HG03575 (cell line): ENCODE results near the gene PLEKHB1.

Source experiments
- ATAC-seq: cut with Tn5 transposase; IDR thresholded peaks from one replicate; pipeline ENCODE4 v1.9.1; 2021; ENCODE audit not compliant: unreplicated experiment, insufficient number of reproducible peaks, low FRiP score; ENCODE audit errors: extremely low read depth

Gene PLEKHB1

DNA sequence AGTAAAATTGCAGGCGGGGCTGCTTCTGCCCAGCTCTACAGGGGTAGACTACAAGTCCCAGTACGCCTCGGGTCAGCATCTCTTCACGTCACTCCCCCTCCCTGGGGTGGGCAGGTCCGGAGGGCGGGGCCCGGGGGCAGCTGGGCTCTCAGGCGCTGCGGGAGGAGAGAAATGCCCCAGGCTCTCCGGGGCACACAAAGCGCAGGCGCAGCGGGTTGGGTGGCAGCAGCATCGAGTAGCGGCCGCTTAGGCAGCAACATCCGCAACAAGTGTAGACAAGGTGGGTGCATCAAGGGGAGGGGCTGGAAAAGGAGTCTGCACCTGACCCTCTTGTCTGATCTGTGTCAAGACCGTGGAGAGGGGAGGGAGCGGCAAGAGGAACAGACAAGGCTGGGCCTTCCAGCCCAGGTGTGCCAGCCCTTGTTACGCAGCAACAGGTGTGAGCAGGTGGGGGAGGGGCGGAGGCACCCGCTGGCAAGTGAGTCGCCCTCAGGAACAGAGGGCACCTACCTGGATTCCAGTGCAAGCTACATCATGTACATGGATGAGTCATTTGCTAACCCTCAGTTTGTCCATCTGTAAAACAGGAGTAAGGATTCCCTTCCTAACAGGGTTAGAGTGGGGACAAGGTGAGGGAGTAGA, 1.2 kb downstream of the PLEKHB1 start:
- ATAC-seq, result no peak

DNA sequence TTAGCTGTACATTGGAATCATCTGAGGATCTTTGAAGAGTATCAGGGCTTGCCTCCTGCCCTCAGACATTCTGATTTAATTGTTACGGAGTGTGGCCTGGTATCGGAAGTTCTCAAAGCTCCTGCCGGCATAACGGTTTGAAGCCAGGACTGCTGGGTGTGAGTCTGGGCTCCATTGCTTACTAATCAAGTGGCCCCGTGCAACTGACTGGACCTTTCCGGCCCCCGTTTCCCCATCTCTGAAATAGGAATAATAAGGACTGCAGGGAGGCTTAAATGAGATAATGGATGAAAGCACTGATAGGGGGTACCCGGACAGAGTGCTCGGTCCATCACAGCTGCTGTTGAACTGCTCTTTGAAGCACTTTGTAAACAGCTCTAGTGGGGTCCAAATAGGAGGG, 1.7 kb downstream of the PLEKHB1 start:
- ATAC-seq, result no peak

DNA sequence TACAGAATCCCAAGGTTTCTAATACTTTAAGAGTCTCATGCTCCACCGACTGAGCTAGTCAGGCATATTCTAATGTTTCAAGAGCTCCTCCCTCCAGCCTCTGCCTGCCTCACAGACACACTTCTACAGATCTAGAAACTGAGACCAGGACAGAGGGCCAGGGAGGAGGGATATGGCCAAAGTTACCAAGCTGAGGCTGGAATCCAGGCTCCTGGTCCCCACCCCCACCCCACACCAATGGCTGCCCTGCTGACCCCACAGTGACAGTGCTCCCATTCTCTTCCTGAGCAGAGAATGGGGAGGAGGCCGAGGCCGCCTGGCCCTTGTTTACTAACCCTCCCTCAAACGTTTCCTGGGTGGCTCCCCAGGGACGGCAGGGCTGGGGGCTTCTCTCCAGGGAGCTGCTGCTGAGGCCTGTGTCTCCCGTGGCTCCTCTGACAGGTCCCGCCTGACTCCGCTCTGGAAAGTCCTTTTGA, 2.2 kb downstream of the PLEKHB1 start:
- ATAC-seq, result no peak

DNA sequence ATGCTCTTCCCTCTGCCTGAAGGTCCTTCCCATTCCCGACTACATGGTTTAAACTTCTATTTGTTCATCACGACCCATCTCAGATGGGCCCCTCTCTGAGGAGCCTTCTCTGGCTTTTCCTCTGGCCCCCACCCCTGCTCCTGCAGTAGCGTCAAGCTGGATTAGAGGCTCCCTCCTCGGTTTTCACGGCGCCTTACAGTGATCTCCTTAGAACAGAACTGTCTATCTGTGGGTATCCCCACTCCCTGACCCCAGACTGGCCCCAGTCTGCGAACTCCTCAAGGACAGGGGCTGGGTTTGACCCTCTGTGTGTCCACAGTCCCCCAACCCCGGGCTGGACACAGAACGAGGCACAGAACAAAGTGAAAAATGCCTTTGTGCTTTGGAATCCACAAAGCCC, 2.8 kb downstream of the PLEKHB1 start:
- no peak for ATAC-seq

DNA sequence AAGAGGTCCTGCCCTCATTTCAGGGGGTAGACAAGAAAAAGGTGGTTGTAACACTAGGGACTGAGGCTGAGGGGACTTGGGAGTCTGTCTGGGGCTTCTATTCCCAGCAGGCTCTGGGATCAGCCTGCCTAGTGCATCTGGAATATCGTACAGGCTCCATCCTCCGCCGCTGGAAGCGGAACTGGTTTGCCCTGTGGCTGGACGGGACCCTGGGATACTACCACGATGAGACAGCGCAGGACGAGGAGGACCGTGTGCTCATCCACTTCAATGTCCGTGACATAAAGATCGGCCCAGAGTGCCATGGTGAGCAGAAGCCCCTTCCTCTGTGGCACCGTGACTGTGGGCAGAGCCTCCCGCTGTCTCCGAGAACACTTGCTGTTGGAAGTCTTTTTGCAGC, 4.0 kb downstream of the PLEKHB1 start:
- no peak for ATAC-seq

DNA sequence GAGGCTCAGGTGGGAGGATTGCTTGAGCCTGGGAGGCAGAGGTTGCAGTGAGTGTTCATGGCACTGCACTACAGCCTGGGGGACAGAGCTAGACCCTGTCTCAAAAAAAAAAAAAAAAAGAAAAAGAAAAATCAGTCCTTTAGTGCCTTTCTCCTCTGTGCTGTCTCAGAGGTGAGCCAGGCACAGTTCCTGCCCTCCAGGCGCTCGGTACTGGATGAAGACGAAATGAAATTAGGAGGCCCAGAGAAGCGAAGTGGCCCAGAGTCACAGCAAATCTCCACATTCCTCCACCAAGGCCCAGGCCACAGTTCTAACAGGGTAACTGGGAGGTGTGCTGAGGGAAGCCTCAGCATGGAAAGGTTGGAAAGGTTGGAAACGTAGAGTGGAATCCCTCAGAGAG, 4.9 kb downstream of the PLEKHB1 start:
- ATAC-seq, result no peak

DNA sequence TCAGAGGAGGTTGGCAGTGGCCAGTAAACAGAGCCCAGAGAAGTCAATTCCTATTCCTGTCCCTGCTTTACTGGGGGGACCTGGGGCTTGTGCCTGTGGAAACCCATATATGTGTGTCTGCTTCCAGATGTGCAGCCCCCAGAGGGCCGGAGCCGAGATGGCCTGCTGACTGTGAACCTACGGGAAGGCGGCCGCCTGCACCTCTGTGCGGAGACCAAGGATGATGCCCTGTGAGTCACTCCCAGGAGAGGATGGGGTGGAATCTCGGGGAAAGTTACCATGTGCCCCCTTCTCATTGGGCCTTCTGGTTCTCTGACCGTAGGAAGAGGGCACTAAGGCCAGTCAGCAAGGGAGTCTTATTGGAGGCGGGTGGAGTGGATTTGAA, 5.3 kb downstream of the PLEKHB1 start:
- no peak for ATAC-seq

DNA sequence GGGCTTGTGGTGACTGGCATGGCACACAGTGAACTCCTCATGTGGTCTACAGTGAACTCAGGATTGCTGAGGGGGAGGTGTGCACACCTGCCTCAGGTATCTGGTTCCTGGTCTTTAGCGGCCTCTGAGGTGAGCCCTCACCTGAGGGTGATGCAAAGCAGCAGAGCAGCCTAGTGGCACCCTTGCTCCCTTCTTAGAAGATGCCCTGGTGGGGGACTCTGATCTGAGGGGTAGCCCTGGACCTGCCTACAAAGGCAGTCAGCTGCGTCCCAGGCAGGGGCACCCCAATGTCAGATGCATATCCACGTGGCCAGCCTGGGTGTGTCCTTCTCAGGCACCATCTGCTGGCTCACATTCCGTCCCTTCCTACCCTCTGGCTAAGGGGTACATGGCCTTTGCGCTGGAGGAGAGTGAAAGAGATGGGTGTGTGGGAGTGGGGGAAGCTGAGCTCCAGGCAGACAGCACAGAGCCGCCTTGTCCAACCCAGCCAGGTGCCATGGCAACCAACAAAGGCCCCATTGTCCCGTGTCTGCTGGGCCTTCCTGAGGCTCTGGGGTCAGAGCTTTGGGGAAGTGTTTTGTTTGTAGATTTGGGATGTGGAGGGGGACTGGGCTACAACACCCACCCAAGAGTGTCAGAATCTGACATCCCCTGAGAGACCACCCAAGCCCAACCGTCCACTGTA, 5.8 kb downstream of the PLEKHB1 start:
- ATAC-seq, result no peak

DNA sequence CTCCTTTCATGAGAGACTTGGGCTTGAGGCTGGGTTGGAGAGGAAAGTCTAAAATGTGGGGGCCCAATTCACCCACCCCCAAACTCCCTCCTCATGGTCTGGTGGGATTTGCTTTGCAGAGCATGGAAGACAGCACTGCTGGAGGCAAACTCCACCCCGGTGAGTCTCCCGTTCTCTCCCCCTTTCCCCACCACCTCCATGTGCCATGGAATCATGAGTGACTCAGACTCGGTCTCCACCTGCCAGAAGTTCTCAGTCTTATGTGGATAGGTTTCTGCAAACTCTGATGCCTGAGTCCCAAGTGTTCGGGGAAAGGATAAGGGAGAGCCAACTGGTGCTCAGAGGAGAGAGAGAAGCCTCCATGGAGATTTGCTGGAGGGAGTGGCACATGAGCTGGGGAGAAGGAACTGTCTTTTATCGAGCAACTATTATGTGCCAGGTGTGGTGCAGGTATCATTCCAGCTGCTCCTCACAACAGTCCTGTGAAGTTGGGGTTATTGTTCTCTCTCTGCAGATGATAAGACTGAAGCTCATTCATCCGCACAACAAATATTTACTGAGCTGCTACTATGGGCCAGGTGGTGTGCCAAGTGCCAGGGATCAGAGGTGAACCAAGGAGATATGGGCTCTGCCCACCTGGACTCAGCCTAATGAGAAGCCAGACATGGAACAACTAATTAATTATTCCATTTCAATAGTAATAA, 6.6 kb downstream of the PLEKHB1 start:
- no peak for ATAC-seq

DNA sequence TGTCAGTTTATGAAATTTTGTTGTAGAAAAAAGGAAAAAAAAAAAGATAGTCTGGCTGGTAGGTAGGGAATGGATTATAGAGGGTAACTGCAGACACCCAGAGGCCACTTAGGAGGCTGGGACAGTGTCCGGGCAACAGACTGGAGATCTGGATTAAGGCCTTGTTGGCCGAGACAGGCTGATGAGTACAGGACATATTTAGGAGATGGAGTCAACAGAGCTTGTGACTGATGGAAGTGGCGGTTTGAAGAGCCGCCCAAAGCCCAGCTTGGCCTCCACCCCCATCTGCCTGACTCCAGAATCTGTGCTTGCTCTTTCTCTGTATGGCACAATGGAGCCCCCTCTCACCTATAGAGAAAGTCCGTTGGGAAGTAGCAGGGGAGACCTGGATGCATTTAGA, 7.6 kb downstream of the PLEKHB1 start:
- ATAC-seq, result no peak

DNA sequence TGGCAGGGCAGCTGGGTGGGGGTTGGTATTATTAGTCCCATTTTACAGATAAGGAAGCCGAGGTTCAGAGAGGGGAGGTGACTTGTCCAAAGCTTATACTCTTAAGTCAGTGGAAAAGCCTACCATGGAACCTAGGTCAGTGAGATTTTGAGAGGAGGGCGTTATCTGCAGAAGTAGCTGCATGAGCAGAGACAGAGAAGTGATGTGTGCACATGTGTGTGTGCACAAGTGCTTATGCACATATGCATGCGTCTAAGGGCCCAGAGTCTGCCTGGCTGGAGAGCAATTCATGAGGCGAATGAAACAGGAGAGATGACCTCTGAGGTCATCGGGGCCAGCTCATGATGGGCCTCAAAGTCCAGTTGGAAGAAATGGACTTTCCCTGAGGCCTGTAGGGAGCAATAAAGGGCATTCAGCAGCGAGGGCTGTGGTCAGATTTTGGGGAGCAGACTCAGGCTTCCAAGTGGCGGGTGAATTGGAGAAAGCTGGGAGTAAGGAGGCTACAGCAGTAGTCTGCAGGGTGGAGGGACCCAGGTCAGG, 8.2 kb downstream of the PLEKHB1 start:
- ATAC-seq, result no peak

DNA sequence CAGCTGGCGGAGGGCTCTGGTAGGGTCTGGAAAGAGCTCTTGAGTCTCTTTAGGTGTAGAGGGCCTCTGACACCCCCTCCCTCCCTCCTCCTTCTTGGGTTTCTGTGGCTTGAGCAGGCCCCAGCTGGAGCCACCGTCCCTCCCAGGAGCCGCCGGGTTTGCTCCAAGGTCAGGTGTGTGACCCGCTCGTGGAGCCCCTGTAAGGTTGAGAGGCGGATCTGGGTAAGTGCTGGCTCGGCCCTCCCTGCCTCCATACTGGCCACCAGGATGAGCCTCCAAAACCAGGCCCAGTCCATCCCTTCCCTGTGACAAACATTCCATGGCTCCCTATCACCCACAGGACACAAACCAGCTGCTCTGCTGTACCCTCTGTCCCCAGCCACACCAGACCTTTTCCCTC, 9.3 kb downstream of the PLEKHB1 start:
- no peak for ATAC-seq

DNA sequence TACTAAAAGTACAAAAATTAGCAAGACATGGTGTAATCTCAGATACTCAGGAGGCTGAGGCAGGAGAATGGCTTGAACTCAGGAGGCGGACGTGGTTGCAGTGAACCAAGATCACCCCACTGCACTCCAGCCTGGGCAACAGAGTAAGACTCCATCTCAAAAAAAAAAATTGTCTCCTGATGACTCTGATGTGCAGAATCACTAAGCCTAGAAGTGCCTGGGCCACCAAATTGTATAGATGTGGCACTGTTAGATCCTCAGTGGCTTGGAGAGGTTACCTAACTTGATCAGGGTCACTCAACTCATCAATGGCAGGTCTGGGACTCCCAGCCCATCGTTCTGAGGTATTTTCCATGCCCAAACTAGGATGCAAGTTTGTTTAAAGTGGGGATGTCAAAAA, 10.6 kb downstream of the PLEKHB1 start:
- ATAC-seq, result no peak

DNA sequence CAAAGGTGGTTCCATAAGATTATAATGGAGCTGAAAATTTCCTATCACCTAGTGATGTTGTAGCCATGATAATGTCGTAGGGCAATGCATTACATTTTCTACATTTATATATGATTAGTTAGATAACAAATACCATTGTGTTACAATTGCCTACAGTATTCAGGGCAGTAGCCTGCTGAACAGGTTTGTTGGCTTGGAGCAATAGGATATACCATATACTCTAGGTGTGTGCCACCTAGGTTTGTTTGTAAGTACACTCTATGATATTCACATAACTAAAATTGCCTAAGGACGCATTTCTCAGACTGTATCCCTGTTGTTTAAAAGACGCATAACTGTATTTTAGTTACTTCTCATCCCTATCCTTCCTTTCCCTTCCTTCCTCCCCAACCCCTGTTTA, 13.6 kb downstream of the PLEKHB1 start:
- no peak for ATAC-seq

DNA sequence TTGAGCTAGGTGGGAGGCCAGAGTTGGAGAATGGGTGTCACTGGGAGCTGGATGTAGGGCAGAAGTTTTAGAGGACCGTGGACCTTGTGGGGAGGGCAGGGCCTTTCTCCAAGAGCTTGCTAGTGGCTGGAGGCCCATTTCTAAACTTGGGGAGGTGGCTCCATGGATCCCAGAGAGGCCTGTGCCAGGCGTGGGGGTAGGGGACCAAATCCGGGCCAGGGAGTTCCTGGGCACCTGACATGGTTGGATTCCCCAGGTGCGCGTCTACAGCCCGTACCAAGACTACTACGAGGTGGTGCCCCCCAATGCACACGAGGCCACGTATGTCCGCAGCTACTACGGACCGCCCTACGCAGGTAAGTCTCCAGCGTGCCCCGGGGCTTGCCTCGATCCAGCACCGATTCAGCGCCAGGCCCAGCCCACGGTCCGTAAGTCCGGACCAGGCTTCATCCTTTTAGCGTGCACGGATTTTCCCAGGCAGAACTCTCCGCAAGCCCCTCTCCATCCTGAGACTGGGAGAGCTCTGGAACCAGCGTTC, 14.2 kb downstream of the PLEKHB1 start:
- ATAC-seq, result no peak

DNA sequence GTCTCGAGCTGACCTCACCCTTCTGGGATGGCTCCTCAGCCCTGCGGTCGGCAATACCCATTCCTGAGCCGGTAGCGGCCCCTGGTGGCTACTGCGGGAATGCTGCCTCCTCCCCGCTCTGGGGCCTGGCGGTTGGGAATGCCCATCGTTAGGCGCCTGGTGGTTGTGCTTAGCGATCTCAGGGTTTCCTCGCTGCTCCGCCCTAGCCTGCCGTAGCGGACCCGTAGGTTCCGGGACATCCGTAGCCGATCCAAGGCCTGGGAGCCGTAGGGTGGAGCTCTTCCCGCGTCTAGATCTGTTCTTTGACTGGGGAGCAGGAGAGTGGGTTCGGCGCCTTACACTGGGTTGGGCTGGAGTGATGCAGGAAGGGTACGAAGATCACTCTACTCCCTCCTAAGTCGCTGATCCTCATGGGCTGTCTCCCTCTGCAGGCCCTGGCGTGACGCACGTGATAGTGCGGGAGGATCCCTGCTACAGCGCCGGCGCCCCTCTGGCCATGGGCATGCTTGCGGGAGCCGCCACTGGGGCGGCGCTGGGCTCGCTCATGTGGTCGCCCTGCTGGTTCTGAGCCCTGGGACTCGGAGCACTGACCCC, 14.8 kb downstream of the PLEKHB1 start:
- no peak for ATAC-seq

DNA sequence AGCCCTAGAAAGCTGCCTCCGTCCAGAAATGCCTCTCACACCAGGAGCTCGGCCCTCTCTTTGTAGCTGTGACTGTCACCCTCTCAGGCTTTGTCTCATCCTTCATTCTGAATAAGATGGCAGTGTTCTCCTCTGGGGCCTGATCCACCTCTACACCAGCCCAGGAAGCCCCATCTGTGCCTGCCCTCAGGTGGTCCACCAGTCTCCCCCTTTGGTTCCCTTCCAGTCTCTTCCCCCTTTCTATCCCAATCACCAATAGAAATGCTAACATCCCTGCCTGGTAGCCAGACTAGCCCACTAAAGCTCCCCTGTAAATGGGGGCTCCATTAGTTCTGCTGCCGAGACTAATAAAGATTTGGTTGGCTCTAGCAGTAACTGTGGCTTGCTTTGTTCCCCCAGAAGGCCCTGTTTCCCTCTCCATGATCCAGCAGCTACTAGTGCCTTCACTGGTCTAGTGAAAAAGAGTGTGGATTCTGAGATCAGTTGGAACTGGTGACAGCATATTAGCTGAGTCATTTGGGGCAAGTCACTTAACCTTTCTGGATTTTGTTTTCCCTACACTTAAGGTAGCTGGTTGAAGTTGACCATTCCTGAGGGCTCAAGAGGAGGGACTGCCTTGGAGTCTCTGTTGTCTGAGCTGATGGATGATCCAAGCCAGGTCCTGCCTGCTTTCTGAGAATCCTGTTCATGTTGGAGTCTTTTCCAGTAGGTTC, 16.2 kb downstream of the PLEKHB1 start:
- no peak for ATAC-seq

DNA sequence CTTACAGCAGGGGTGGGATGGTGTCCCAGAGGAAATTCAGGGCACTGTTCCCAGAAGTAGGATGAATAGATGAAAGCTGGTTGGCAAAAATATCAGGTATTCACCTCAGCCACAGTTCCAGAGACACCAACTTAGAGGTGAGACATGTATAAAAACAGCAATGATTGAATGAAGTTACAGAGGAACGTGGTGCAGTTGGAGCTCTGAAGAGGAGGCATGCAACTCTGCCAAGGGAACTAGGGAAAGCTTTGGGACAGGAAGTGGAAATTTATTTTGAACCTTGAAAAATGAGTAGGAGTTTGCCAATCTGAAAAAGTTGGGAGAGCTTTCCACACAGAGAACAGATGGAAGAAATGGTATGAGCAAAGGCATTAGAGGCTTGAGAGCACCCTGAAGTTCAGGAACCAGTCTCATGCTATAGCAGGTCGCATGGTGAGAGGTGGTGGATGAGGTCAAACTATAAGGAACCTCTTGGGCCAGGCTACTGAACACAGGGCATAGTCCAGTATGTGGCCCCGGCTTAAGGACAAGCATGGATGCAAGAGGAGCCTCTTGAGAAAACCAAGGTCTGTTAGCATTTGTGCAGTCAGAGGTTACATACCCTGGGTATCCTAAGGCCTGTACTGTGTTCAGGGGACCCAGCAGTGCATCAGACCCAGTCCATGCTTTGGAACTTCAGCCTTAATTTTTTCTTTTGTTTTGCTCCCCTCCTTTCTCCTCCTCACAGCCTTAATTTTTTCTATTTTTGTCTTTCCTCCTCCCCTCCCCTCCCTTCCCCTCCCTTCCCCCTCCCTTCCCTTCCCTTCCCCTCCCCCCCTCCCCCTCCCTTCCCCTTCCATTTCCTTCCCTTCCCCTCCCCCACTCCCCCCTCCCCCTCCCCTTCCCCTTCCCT, 17.5 kb downstream of the PLEKHB1 start:
- no peak for ATAC-seq
